Measurements from ENCODE around the gene FATE1. TPM values are rescaled to one million over a fixed set of nuclear protein-coding genes. Genes with fewer than 3 reads are reported as not detected.

Gene FATE1
- total and polyA plus RNA-seq, 12 donors: 0.29 to 25.6 (median 0.61) TPM; not detected in 5

DNA sequence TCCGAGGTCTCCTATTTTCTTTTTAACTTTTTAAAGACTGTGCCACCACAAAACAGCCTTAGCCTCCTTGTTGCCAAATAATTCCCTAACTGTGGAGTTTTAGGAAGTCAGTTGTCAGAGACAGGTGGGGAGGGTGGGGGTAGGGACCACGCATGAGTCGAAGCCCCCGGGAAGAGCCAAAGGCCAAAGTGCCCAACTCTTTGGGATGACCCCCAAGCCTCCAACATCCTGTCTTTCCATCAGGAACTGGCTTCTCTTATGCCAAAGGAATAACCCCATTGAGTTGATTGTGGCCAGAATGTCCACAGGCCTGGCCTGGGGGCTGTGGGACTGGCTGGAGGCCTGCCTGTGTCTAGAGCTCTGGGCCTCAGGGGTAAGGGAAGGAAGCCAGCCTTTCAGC lies 14.8 kb upstream of the FATE1 start:
- 90 to 96% (median 94%) methylated on average over 4 of the region's 4 CpGs for WGBS, 4 donors
- H3K27ac ChIP-seq: no peak overlapping the region
- no peaks in the 10 kb centered on the region for H3K4me1 ChIP-seq (replicated peaks in 1 of 2)
- H3K36me3 ChIP-seq (replicated peaks in 1 of 2): no peaks in the 10 kb centered on the region
- DNase-seq: no peak
- H3K27me3 ChIP-seq: peaks cover 4% of the 10 kb centered on the region
- intact Hi-C loops (cut with DNase I): no loop called here
- TF ChIP-seq, protein P1, sequence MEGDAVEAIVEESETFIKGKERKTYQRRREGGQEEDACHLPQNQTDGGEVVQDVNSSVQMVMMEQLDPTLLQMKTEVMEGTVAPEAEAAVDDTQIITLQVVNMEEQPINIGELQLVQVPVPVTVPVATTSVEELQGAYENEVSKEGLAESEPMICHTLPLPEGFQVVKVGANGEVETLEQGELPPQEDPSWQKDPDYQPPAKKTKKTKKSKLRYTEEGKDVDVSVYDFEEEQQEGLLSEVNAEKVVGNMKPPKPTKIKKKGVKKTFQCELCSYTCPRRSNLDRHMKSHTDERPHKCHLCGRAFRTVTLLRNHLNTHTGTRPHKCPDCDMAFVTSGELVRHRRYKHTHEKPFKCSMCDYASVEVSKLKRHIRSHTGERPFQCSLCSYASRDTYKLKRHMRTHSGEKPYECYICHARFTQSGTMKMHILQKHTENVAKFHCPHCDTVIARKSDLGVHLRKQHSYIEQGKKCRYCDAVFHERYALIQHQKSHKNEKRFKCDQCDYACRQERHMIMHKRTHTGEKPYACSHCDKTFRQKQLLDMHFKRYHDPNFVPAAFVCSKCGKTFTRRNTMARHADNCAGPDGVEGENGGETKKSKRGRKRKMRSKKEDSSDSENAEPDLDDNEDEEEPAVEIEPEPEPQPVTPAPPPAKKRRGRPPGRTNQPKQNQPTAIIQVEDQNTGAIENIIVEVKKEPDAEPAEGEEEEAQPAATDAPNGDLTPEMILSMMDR (IDR thresholded peaks at IDR 0.05): no peak
- TF ChIP-seq POLR2A (IDR thresholded peaks at IDR 0.05): no peak
- H3K9me3 ChIP-seq (replicated peaks in 1 of 3): no peaks in the 10 kb centered on the region
- no peak overlapping the region for H3K4me3 ChIP-seq

GRCh38 chrX:151701531-151701930 lies 14.3 kb upstream of the FATE1 start:
- Histone ChIP-seq H3K4me3 (no peak overlapping the region), H3K36me3 (replicated peaks in 1 of 2) (no peaks in the 10 kb centered on the region), H3K27me3 (no peaks in the 10 kb centered on the region), H3K9me3 (replicated peaks in 1 of 3) (no peaks in the 10 kb centered on the region), H3K4me1 (replicated peaks in 1 of 2) (no peaks in the 10 kb centered on the region), H3K27ac (no peak overlapping the region)
- intact Hi-C loops (cut with DNase I): no loop called here
- TF ChIP-seq, protein P1 (IDR thresholded peaks at IDR 0.05): no peak
- TF ChIP-seq POLR2A (IDR thresholded peaks at IDR 0.05): no peak
- no peak for DNase-seq
- WGBS, 4 donors: 80 to 87% (median 84%) methylated on average over 7 of the region's 7 CpGs

DNA sequence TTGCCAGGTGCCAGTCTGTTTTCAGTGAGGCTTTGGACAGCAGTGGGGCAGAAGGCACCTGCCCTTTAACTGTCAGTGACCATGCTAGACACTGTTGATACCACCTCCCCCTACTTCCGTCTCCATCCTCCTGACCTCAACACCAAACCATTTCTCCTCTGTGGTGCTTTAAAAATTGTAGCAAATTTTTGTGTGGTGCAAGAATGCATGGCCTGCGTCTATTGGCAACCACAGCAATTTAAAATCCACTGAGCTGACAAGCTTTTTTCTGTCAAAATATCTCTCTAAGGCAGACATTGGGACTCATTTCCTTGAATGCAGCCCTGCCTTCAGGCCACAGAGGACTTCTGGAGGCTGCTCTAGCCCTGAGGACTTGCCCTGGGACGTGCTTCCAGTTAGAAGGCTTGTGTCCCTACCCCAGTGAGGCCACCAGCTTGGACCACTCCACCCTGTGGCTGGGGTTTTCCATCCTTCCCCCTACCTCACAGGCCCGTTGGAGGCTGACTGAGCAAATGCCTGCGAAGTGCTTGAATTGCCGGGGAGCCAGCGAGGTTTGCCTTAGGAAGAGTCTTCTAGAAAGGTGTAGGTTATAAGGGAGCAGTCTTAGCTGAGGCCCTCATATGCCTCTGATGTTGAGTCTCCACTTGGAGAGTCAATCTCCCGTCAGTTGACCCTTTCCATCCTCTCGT lies 13.7 kb upstream of the FATE1 start:
- Histone ChIP-seq H3K4me1 (replicated peaks in 1 of 2) (no peaks in the 10 kb centered on the region), H3K27ac (no peak overlapping the region), H3K9me3 (replicated peaks in 1 of 3) (no peaks in the 10 kb centered on the region), H3K36me3 (replicated peaks in 1 of 2) (no peaks in the 10 kb centered on the region), H3K27me3 (no peaks in the 10 kb centered on the region), H3K4me3 (no peak overlapping the region)
- no peak for DNase-seq
- no peak for TF ChIP-seq POLR2A (IDR thresholded peaks at IDR 0.05)
- TF ChIP-seq, protein P1 (IDR thresholded peaks at IDR 0.05): no peak
- 83 to 94% (median 86%) methylated on average over 5 to 9 of the region's 9 CpGs for WGBS, 4 donors
- intact Hi-C loops (cut with DNase I): no loop called here

- H3K4me1 ChIP-seq (replicated peaks in 1 of 2): no peaks in the 10 kb centered on the region
- WGBS, 4 donors: 62 to 82% (median 68%) methylated on average over 4 to 7 of the region's 7 CpGs
- intact Hi-C loops (cut with DNase I): no loop called here
- H3K27me3 ChIP-seq: no peaks in the 10 kb centered on the region
- no peaks in the 10 kb centered on the region for H3K9me3 ChIP-seq (replicated peaks in 1 of 3)
- no peaks in the 10 kb centered on the region for H3K36me3 ChIP-seq (replicated peaks in 1 of 2)
- no peak for DNase-seq
- TF ChIP-seq, protein P1 (IDR thresholded peaks at IDR 0.05): no peak
- no peak for TF ChIP-seq POLR2A (IDR thresholded peaks at IDR 0.05)
- H3K27ac ChIP-seq: no peak overlapping the region
- no peak overlapping the region for H3K4me3 ChIP-seq
Observed at GRCh38 chrX:151702741-151703340, 13.0 kb upstream of the FATE1 start.

Data from adrenal gland (tissue), 12 donors.